AG10803 (cell line): ENCODE results near the gene CPS1.
A peak's percentile ranks its signal among the peaks of the same experiment; 100 is the strongest.

Experiments used
- DNase-seq: peaks from one replicate; pipeline ENCODE4 v3.0.0; 2010; ENCODE audit warnings: low read depth
- H3K4me3 ChIP-seq: 2 replicates; pipeline ENCODE4 v1.5.1; 2011; ENCODE audit warnings: mild to moderate bottlenecking, low read length, control low read depth
- CTCF ChIP-seq: conservative IDR thresholded peaks from 2 replicates; pipeline ENCODE4 v1.5.1; 2011; ENCODE audit warnings: mild to moderate bottlenecking, low read length, control low read depth, inconsistent platforms

CPS1 gene

GRCh38 chr2:210558708-210559107, 2.3 kb downstream of the CPS1 start:
- H3K4me3 ChIP-seq: no peak overlapping the region
- DNase-seq: peak; percentile 9
- no peak for TF ChIP-seq CTCF

- TF ChIP-seq CTCF: no peak
- no peak overlapping the region for H3K4me3 ChIP-seq
- DNase-seq: no peak
Measured at GRCh38 chr2:210559182-210559581, 2.8 kb downstream of the CPS1 start.

GRCh38 chr2:210561475-210561874, 5.1 kb downstream of the CPS1 start:
- TF ChIP-seq CTCF: no peak
- DNase-seq: no peak
- no peak overlapping the region for H3K4me3 ChIP-seq

GRCh38 chr2:210562091-210562490, 5.7 kb downstream of the CPS1 start:
- H3K4me3 ChIP-seq: no peak overlapping the region
- DNase-seq: peak; percentile 15
- no peak for TF ChIP-seq CTCF

- H3K4me3 ChIP-seq: no peak overlapping the region
- DNase-seq: no peak
- no peak for TF ChIP-seq CTCF
Measured at GRCh38 chr2:210562502-210563080, 6.2 kb downstream of the CPS1 start.

- DNase-seq: no peak
- H3K4me3 ChIP-seq: no peak overlapping the region
- no peak for TF ChIP-seq CTCF
Measured at GRCh38 chr2:210567279-210567678, 10.9 kb downstream of the CPS1 start.

- no peak for TF ChIP-seq CTCF
Measured at GRCh38 chr2:210568108-210568507, 11.7 kb downstream of the CPS1 start.

More at GRCh38 chr2:210568108-210568507, 11.7 kb downstream of the CPS1 start:
- no peak for DNase-seq
- H3K4me3 ChIP-seq: no peak overlapping the region
